ENCODE measurements around the gene BTBD10. TPM values are rescaled to one million over a fixed set of nuclear protein-coding genes. Genes with fewer than 3 reads are reported as not detected.

The BTBD10 gene
- total RNA-seq, 1 donor from 2014 or later, result 29.4 TPM

DNA sequence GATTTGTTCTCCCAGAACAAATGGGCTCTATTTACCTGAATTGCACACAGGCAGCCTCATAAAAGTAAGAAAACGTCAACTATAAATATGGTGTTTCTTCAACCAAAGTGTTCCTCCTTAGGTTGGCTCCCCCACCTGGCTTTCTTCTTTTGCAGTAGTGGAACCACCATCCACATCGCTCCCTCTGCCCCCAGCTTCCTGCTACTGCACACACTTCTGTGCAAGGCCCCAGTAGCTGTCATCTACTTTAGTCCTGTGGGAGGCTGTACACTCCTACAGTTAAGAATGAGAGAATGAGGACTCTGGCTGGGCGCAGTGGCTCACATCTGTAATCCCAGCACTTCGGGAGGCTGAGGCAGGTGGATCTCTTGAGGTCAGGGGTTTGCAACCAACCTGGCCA lies 95.9 kb downstream of the BTBD10 start:
- H3K36me3 Mint-ChIP-seq (ENCODE audit: unreplicated experiment), result peaks cover 14% of the 10 kb centered on the region
- DNase-seq (ENCODE audit: extremely low spot score, unreplicated experiment), result no peak
- no peak overlapping the region for H3K27ac Mint-ChIP-seq (ENCODE audit: unreplicated experiment)
- TF ChIP-seq, protein P1, sequence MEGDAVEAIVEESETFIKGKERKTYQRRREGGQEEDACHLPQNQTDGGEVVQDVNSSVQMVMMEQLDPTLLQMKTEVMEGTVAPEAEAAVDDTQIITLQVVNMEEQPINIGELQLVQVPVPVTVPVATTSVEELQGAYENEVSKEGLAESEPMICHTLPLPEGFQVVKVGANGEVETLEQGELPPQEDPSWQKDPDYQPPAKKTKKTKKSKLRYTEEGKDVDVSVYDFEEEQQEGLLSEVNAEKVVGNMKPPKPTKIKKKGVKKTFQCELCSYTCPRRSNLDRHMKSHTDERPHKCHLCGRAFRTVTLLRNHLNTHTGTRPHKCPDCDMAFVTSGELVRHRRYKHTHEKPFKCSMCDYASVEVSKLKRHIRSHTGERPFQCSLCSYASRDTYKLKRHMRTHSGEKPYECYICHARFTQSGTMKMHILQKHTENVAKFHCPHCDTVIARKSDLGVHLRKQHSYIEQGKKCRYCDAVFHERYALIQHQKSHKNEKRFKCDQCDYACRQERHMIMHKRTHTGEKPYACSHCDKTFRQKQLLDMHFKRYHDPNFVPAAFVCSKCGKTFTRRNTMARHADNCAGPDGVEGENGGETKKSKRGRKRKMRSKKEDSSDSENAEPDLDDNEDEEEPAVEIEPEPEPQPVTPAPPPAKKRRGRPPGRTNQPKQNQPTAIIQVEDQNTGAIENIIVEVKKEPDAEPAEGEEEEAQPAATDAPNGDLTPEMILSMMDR (IDR thresholded peaks at IDR 0.05), result no peak
- no peaks in the 10 kb centered on the region for H3K9me3 Mint-ChIP-seq (ENCODE audit: unreplicated experiment)
- H3K4me3 Mint-ChIP-seq (ENCODE audit: unreplicated experiment), result no peak overlapping the region
- peaks cover 35% of the 10 kb centered on the region for H3K4me1 Mint-ChIP-seq (ENCODE audit: unreplicated experiment)
- no peaks in the 10 kb centered on the region for H3K27me3 Mint-ChIP-seq (ENCODE audit: unreplicated experiment)

DNA sequence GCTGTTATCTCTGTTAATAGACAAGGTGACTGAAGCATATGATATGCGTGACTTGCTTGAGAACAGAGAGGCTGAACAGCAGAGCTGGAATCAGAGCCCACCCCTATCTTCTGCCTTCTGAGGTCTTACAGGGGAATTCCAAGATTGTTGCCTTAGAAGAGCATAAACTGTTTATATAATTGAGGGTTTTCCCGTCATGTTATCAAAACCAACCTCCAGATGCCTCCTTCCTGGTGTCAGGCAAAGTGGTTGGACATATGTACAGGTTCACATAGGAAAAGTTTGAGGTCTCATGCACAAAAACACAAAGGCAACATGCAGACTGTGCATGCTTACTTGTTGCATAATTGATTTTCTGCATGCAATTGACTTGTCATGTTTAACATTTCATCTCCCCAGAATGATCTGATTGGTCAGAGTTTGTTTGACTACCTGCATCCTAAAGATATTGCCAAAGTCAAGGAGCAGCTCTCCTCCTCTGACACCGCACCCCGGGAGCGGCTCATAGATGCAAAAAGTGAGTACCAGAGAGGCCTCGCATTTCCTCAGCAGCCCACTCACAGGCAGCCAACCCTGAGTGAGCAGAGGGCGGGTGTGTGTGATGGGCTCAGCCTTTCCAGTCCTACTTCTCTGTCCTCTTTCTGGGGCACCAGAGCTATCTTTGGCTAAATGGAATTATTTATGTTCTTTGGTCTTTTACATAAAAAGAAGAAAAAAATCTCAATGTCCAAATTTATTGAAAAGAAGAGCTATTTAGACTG lies 96.6 kb downstream of the BTBD10 start:
- no peaks in the 10 kb centered on the region for H3K27me3 Mint-ChIP-seq (ENCODE audit: unreplicated experiment)
- H3K4me1 Mint-ChIP-seq (ENCODE audit: unreplicated experiment), result peaks cover 35% of the 10 kb centered on the region
- no peak overlapping the region for H3K4me3 Mint-ChIP-seq (ENCODE audit: unreplicated experiment)
- peaks cover 17% of the 10 kb centered on the region for H3K36me3 Mint-ChIP-seq (ENCODE audit: unreplicated experiment)
- DNase-seq (ENCODE audit: extremely low spot score, unreplicated experiment), result no peak
- TF ChIP-seq, protein P1 (IDR thresholded peaks at IDR 0.05), result no peak
- no peaks in the 10 kb centered on the region for H3K9me3 Mint-ChIP-seq (ENCODE audit: unreplicated experiment)
- H3K27ac Mint-ChIP-seq (ENCODE audit: unreplicated experiment), result no peak overlapping the region

DNA sequence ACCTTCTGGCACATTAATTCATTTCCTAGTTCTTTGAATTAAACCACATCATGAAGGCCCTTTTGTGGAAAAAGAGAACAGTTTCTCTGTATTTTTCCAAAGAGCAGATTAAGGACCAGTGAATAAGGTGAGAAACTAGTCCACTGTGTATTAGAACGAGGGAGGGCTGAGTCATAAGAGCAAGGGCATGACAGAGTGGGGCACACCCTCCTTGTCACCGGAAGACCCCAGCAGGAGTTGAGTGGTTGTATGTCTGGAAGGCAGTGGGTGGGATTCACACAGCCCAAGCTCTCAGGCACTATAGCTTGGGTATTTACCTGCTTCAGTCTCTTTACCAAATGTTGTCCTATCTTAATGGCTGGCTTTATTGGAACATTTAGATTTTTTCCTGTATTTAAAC lies 98.6 kb downstream of the BTBD10 start:
- H3K27me3 Mint-ChIP-seq (ENCODE audit: unreplicated experiment), result no peaks in the 10 kb centered on the region
- TF ChIP-seq, protein P1 (IDR thresholded peaks at IDR 0.05), result no peak
- H3K36me3 Mint-ChIP-seq (ENCODE audit: unreplicated experiment), result peaks cover 19% of the 10 kb centered on the region
- H3K4me1 Mint-ChIP-seq (ENCODE audit: unreplicated experiment), result peaks cover 52% of the 10 kb centered on the region
- H3K27ac Mint-ChIP-seq (ENCODE audit: unreplicated experiment), result peak overlapping the region; percentile 42
- no peak overlapping the region for H3K4me3 Mint-ChIP-seq (ENCODE audit: unreplicated experiment)
- H3K9me3 Mint-ChIP-seq (ENCODE audit: unreplicated experiment), result no peaks in the 10 kb centered on the region
- no peak for DNase-seq (ENCODE audit: extremely low spot score, unreplicated experiment)

DNA sequence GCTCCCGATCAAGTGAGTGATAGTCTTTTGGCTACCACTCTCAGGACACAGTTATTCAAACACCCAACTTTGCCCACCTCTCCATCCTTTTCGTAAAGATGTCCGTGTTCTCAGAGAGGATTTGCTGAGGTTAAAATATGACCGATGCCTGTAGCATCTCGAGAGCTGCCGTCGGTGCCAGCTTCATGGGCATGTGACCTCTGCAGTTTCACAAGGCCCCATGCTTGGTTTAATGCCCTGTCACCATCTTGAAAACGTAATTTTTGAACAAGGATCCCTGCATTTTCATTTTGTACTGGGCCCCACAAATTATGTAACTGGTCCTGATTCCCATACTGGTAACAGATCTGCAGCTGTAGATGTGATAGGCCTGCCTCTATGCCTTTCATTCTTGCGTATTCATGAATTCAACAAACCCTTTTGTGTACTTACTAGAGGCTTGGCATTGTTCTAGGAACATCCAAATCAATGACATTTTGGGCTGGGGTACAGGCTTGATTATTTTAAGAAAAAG lies 100.4 kb downstream of the BTBD10 start:
- H3K4me3 Mint-ChIP-seq (ENCODE audit: unreplicated experiment), result no peak overlapping the region
- peaks cover 16% of the 10 kb centered on the region for H3K36me3 Mint-ChIP-seq (ENCODE audit: unreplicated experiment)
- no peaks in the 10 kb centered on the region for H3K27me3 Mint-ChIP-seq (ENCODE audit: unreplicated experiment)
- H3K9me3 Mint-ChIP-seq (ENCODE audit: unreplicated experiment), result no peaks in the 10 kb centered on the region
- TF ChIP-seq, protein P1 (IDR thresholded peaks at IDR 0.05), result no peak
- DNase-seq (ENCODE audit: extremely low spot score, unreplicated experiment), result no peak
- peaks cover 52% of the 10 kb centered on the region for H3K4me1 Mint-ChIP-seq (ENCODE audit: unreplicated experiment)
- no peak overlapping the region for H3K27ac Mint-ChIP-seq (ENCODE audit: unreplicated experiment)

DNA sequence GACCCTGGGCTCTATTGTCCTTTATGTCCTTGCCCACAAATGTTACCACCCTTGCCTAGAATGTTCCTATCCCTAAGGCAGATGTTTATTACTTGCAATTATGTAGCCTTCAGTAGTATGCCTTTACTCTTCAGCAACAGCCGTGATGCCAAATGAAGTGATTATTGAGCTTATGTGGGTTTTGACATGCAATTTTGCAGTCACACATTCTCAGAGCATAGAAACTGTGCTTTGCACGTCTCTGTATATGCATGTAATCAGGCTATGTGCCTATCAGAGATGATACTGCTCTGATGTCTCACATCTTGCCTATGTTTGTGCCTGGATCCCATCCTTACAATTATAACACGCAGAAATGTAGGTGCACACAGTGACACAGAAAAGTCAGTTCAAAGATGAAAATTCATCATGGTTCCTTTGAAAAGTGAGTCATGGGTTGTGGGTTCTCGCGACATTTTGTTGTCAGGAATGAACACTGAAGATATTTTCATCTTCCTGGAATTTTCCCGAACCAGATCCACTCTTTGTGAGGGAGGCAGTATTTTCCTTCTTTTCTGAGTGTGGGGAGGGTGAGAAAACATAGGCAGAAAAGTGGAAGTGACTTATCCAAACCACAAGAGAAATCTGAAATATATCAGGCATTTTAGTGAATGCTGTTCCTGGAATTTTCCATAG lies 104.3 kb downstream of the BTBD10 start:
- H3K36me3 Mint-ChIP-seq (ENCODE audit: unreplicated experiment), result peaks cover 21% of the 10 kb centered on the region
- no peak overlapping the region for H3K4me3 Mint-ChIP-seq (ENCODE audit: unreplicated experiment)
- H3K27ac Mint-ChIP-seq (ENCODE audit: unreplicated experiment), result peak overlapping the region; percentile 86
- peaks cover 35% of the 10 kb centered on the region for H3K4me1 Mint-ChIP-seq (ENCODE audit: unreplicated experiment)
- no peaks in the 10 kb centered on the region for H3K9me3 Mint-ChIP-seq (ENCODE audit: unreplicated experiment)
- TF ChIP-seq, protein P1 (IDR thresholded peaks at IDR 0.05), result no peak
- DNase-seq (ENCODE audit: extremely low spot score, unreplicated experiment), result no peak
- no peaks in the 10 kb centered on the region for H3K27me3 Mint-ChIP-seq (ENCODE audit: unreplicated experiment)
